GM23338 (cell line): ENCODE results near the gene MAP4K4.

Experiments
- CTCF ChIP-seq, 2 experiments: fragments of 200-600 bp in 1 of 2; sonication (generic) in 1 of 2; conservative IDR thresholded peaks; 2 replicates each; pipeline versions ENCODE4 v1.5.1 to v1.6.1; 2016 to 2017; ENCODE audit warnings: antibody characterized with exemption in 2 of 2, low read depth in 2 of 2, mild to moderate bottlenecking in 2 of 2, moderate library complexity in 1 of 2
- EZH2 ChIP-seq: fragments of 200-600 bp; sonication (generic); IDR thresholded peaks from one replicate; pipeline ENCODE4 v1.8.0; 2017; ENCODE audit warnings: antibody characterized with exemption, mild to moderate bottlenecking, low read depth; ENCODE audit not compliant: unreplicated experiment
- JUNB ChIP-seq: IDR thresholded peaks from one replicate; pipeline ENCODE4 v1.6.1; 2016; ENCODE audit warnings: antibody characterized with exemption; ENCODE audit not compliant: unreplicated experiment
- POLR2AphosphoS5 ChIP-seq: IDR thresholded peaks from 2 replicates; pipeline ENCODE4 v1.6.1; 2016; ENCODE audit warnings: antibody characterized with exemption, low read depth

GRCh38 chr2:101796825-101797600 is 99.5 kb downstream of the MAP4K4 start:
- TF ChIP-seq CTCF (conservative IDR thresholded peaks at IDR 0.05; ENCODE audit: low read depth in 2 of 2): no peak
- TF ChIP-seq JUNB: no peak
- TF ChIP-seq POLR2AphosphoS5: no peak
- no peak for TF ChIP-seq EZH2
